ENCODE data around the gene GALR3.
"Not testable (repeated sequence)": the region's sequence is repeated elsewhere in the genome, so short reads cannot be mapped to it uniquely, and the experiment has no call there.

Gene GALR3

GRCh38 chr22:37796079-37796478 is 27.1 kb upstream of the GALR3 start:
- Histone ChIP-seq H4K20me1 (ENCODE audit: insufficient read depth, low read length, poor library complexity, severe bottlenecking) (no peaks in the 10 kb centered on the region), H2AFZ (ENCODE audit: low read length) (no peak overlapping the region), H3K4me3 (ENCODE audit: low read length, poor library complexity, severe bottlenecking) (no peak overlapping the region), H3K4me2 (ENCODE audit: low read depth, low read length, poor library complexity, severe bottlenecking) (no peak overlapping the region), H3K27me3 (ENCODE audit: insufficient read depth, low read length, poor library complexity, severe bottlenecking) (no peaks in the 10 kb centered on the region), H3F3A (ENCODE audit: low read depth) (no peaks in the 10 kb centered on the region), H3K79me2 (ENCODE audit: insufficient read depth, low read length) (no peaks in the 10 kb centered on the region), H3K9me3 (ENCODE audit: insufficient read depth, low read depth, low read length) (no peaks in the 10 kb centered on the region), H3K9me2 (replicated peaks; ENCODE audit: low read depth, low read length) (no peaks in the 10 kb centered on the region), H3K9ac (ENCODE audit: low read depth, low read length, poor library complexity, severe bottlenecking) (no peak overlapping the region), H3K4me1 (ENCODE audit: insufficient read depth, low read length, poor library complexity, severe bottlenecking) (no peaks in the 10 kb centered on the region), H3K36me3 (ENCODE audit: insufficient read depth, low read length) (no peaks in the 10 kb centered on the region)
- TF ChIP-seq CTCF (conservative IDR thresholded peaks at IDR 0.05; ENCODE audit: low read length) (no peak), EZH2phosphoT487 (IDR thresholded peaks at IDR 0.05; ENCODE audit: borderline replicate concordance) (no peak)

- not testable (repeated sequence) for H4K20me1 ChIP-seq (ENCODE audit: insufficient read depth, low read length, poor library complexity, severe bottlenecking); H2AFZ ChIP-seq (ENCODE audit: low read length); H3K4me1 ChIP-seq (ENCODE audit: insufficient read depth, low read length, poor library complexity, severe bottlenecking)
Measured at GRCh38 chr22:37797259-37797658, 25.9 kb upstream of the GALR3 start.

GRCh38 chr22:37797874-37798500 is 25.2 kb upstream of the GALR3 start:
- Histone ChIP-seq H3K4me1 (ENCODE audit: insufficient read depth, low read length, poor library complexity, severe bottlenecking) (peaks cover 11% of the 10 kb centered on the region), H3K4me2 (ENCODE audit: low read depth, low read length, poor library complexity, severe bottlenecking) (no peak overlapping the region), H3K9me3 (ENCODE audit: insufficient read depth, low read depth, low read length) (no peaks in the 10 kb centered on the region), H2AFZ (ENCODE audit: low read length) (no peak overlapping the region), H3K36me3 (ENCODE audit: insufficient read depth, low read length) (no peaks in the 10 kb centered on the region), H4K20me1 (ENCODE audit: insufficient read depth, low read length, poor library complexity, severe bottlenecking) (no peaks in the 10 kb centered on the region), H3F3A (ENCODE audit: low read depth) (no peaks in the 10 kb centered on the region), H3K79me2 (ENCODE audit: insufficient read depth, low read length) (no peaks in the 10 kb centered on the region), H3K9me2 (replicated peaks; ENCODE audit: low read depth, low read length) (no peaks in the 10 kb centered on the region), H3K9ac (ENCODE audit: low read depth, low read length, poor library complexity, severe bottlenecking) (no peak overlapping the region), H3K4me3 (ENCODE audit: low read length, poor library complexity, severe bottlenecking) (no peak overlapping the region), H3K27me3 (ENCODE audit: insufficient read depth, low read length, poor library complexity, severe bottlenecking) (no peaks in the 10 kb centered on the region)
- TF ChIP-seq CTCF (conservative IDR thresholded peaks at IDR 0.05; ENCODE audit: low read length) = no peak
- TF ChIP-seq EZH2phosphoT487 (IDR thresholded peaks at IDR 0.05; ENCODE audit: borderline replicate concordance) = no peak

More at GRCh38 chr22:37797259-37797658, 25.9 kb upstream of the GALR3 start:
- H3K27me3 ChIP-seq (ENCODE audit: insufficient read depth, low read length, poor library complexity, severe bottlenecking); H3K9me3 ChIP-seq (ENCODE audit: insufficient read depth, low read depth, low read length); H3K9me2 ChIP-seq (replicated peaks; ENCODE audit: low read depth, low read length); H3K79me2 ChIP-seq (ENCODE audit: insufficient read depth, low read length); H3K4me3 ChIP-seq (ENCODE audit: low read length, poor library complexity, severe bottlenecking); H3K4me2 ChIP-seq (ENCODE audit: low read depth, low read length, poor library complexity, severe bottlenecking); H3K36me3 ChIP-seq (ENCODE audit: insufficient read depth, low read length); H3F3A ChIP-seq (ENCODE audit: low read depth); H3K9ac ChIP-seq (ENCODE audit: low read depth, low read length, poor library complexity, severe bottlenecking): not testable (repeated sequence)

GRCh38 chr22:37799979-37800378 is 23.2 kb upstream of the GALR3 start:
- H3K9ac ChIP-seq (ENCODE audit: low read depth, low read length, poor library complexity, severe bottlenecking); H3F3A ChIP-seq (ENCODE audit: low read depth); H4K20me1 ChIP-seq (ENCODE audit: insufficient read depth, low read length, poor library complexity, severe bottlenecking); H3K36me3 ChIP-seq (ENCODE audit: insufficient read depth, low read length); H3K79me2 ChIP-seq (ENCODE audit: insufficient read depth, low read length); H3K4me2 ChIP-seq (ENCODE audit: low read depth, low read length, poor library complexity, severe bottlenecking); H3K9me2 ChIP-seq (replicated peaks; ENCODE audit: low read depth, low read length); H3K4me3 ChIP-seq (ENCODE audit: low read length, poor library complexity, severe bottlenecking); H2AFZ ChIP-seq (ENCODE audit: low read length); H3K9me3 ChIP-seq (ENCODE audit: insufficient read depth, low read depth, low read length): not testable (repeated sequence)
- Histone ChIP-seq H3K4me1 (ENCODE audit: insufficient read depth, low read length, poor library complexity, severe bottlenecking) (peaks cover 13% of the 10 kb centered on the region), H3K27me3 (ENCODE audit: insufficient read depth, low read length, poor library complexity, severe bottlenecking) (peaks cover 10% of the 10 kb centered on the region)
